ENCODE results near the gene DUOXA1.
A peak's percentile ranks its signal among the peaks of the same experiment; 100 is the strongest.

Gene DUOXA1

DNA sequence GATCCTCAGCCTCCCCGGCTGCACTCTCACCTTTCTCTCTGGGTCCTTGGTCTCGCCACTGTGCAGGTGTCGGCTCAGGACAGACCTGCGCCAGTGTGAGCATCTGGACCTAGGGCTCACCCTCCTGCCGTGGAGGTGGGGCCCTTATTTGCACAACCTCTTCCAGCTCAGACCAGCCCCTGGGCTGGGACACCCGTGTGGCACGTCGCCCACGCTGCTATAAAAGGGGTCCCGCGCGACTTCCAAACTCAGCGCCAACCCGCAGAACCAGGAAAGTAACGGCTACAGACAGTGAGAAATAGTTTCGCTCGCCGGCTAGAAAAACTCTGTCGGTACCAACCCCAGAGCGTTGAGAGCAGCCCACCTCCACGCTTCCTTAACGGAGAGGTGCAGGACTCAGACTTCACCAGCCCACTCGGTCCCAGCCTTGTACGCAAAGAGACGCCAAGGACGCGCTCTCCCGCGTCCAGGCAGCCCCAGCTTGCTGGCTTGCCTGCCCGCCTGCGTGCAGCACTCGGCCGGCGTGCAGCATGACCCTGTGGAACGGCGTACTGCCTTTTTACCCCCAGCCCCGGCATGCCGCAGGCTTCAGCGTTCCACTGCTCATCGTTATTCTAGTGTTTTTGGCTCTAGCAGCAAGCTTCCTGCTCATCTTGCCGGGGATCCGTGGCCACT lies 15.5 kb downstream of the DUOXA1 start, which contains the start of the genes DUOX2 and DUOXA2:
Gene DUOX2 (minus strand): TSS at position 97 of the 675 bp plus-strand sequence. CDS start 761 bp downstream, outside the sequence.
Gene DUOXA2 (plus strand): TSS at position 251 of the 675 bp plus-strand sequence. CDS start 280 bp downstream, at position 531.
- peak within 1 kb of the TSS in 4 of 7 experiments; percentile 15 to 55 (median 52) for H3K4me3 ChIP-seq (ENCODE audit: control insufficient read depth in 1 of 7, extremely low read depth in 1 of 7, insufficient read depth in 4 of 7, low read depth in 2 of 7, low read length in 6 of 7)
- H3K36me3 ChIP-seq (ENCODE audit: control insufficient read depth in 4 of 4, insufficient read depth in 4 of 4, low read length in 3 of 4), result no peaks in the 10 kb centered on the region
- H3K9me3 ChIP-seq (ENCODE audit: control extremely low read depth in 1 of 5, control insufficient read depth in 4 of 5, insufficient read depth in 2 of 5, low read depth in 1 of 5, low read length in 4 of 5), result no peaks in the 10 kb centered on the region
- 1% methylated on average over 39 of the region's 42 CpGs for WGBS (ENCODE audit: insufficient coverage)
- H3K27me3 ChIP-seq (replicated peaks in 2 of 5; ENCODE audit: control insufficient read depth in 4 of 5, insufficient read depth in 5 of 5, low read length in 4 of 5), result peaks cover 0 to 87% (median 58%) of the 10 kb centered on the region in 5 experiments
- no peak within 1 kb of the TSS for H3K27ac ChIP-seq (ENCODE audit: insufficient read depth in 1 of 2, low read depth in 1 of 2, low read length in 2 of 2, poor library complexity in 1 of 2, severe bottlenecking in 2 of 2)
- H3K4me1 ChIP-seq (ENCODE audit: control extremely low read depth in 1 of 4, control insufficient read depth in 4 of 4, insufficient read depth in 4 of 4, low read length in 3 of 4), result peaks cover 0 to 52% (median 29%) of the 10 kb centered on the region in 4 experiments
- DNase-seq, result peak in 2 of 3 donors; percentile 34 to 38
- ChIA-PET POLR2A (no interaction called here), CTCF (interaction anchor here (1.0 to 2.3 kb wide), 5 partner anchors 7 to 17 kb away, joined by 3 to 10 read pairs (median 5); no protein-coding TSS in a partner anchor)

DNA sequence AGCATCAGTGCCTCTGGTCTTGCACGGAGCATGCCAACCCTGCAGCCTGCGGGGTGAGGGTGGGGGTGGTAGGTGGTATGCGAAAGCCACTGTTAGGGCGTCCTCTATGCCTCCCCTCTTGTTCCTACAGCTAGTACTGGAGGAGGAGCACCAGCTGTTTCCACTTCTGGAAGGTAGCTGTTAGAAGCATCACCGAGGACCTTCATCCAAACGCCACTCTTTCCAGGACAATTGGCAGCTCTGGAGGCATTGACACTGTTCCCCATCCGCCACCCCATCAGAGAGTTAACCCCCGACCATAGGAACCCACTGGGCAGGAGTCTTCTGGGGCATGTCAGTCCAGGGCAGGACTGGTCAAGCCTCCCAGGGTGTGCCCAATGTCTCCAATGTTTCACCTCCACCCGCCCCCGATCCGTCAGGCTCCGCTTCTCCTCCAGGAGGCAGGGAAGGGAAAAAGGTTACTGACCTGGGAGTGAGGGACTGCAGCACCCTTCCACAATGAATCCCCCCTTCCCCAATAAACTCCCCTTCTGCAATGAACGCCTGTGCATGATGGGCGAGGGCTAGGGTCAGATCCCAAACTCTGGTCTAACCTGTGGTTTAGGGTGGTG lies 16.2 kb downstream of the DUOXA1 start:
- peaks cover 0 to 52% (median 29%) of the 10 kb centered on the region in 4 experiments for H3K4me1 ChIP-seq (ENCODE audit: control extremely low read depth in 1 of 4, control insufficient read depth in 4 of 4, insufficient read depth in 4 of 4, low read length in 3 of 4)
- ChIA-PET CTCF (interaction anchor here (0.7 to 2.3 kb wide), 4 partner anchors 8 to 145 kb away, joined by 3 to 10 read pairs (median 4); no protein-coding TSS in a partner anchor), POLR2A (no interaction called here)
- H3K9me3 ChIP-seq (ENCODE audit: control extremely low read depth in 1 of 5, control insufficient read depth in 4 of 5, insufficient read depth in 2 of 5, low read depth in 1 of 5, low read length in 4 of 5), result no peaks in the 10 kb centered on the region
- peaks cover 5 to 90% (median 62%) of the 10 kb centered on the region in 5 experiments for H3K27me3 ChIP-seq (replicated peaks in 2 of 5; ENCODE audit: control insufficient read depth in 4 of 5, insufficient read depth in 5 of 5, low read length in 4 of 5)
- 8% methylated on average over 6 of the region's 14 CpGs for WGBS (ENCODE audit: insufficient coverage)
- H3K36me3 ChIP-seq (ENCODE audit: control insufficient read depth in 4 of 4, insufficient read depth in 4 of 4, low read length in 3 of 4), result no peaks in the 10 kb centered on the region
- no peak overlapping the region for H3K27ac ChIP-seq (ENCODE audit: insufficient read depth in 1 of 2, low read depth in 1 of 2, low read length in 2 of 2, poor library complexity in 1 of 2, severe bottlenecking in 2 of 2)
- peak overlapping the region in 2 of 7 experiments; percentile 1 to 49 for H3K4me3 ChIP-seq (ENCODE audit: control insufficient read depth in 1 of 7, extremely low read depth in 1 of 7, insufficient read depth in 4 of 7, low read depth in 2 of 7, low read length in 6 of 7)
- DNase-seq, result peak in 1 of 3 donors; percentile 20

DNA sequence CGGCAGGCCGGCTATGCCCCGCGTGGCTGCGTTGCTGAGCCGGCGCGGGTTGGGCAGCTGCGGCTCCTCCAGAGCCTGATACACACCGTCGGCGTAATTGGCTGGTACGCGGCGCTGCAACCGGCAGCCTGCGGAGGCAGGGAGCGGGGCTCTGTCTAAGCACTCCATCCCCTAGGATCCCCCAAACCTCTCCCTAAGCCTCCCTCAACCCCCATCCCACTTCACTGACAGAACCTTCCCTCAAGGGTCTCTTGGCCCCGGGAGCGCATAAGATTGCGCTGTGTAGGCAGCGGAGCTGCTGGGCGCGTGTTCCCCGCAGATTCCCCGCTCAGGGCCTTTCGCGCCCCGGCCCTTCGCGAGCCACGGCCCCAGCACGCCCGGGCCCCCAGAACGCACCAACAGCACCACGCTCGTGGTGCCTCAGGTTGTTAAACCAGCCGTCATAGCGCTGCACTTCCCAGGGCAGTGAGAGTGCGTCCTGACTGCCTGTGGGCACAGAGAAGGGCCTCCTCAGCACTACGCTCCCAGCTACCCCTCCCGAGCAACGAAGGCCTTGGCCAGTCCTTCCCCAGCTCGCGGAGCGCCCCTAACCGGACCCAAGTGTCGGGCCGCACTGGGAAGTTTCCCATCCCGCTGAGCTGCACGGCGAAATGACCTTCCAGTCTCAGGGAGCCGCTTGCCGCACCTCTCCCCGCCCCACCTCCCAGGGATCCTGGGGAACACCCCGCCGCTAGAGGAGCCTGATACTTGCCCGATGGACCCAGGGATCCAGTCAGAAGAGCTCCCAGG lies 16.9 kb downstream of the DUOXA1 start:
- H3K27ac ChIP-seq (ENCODE audit: insufficient read depth in 1 of 2, low read depth in 1 of 2, low read length in 2 of 2, poor library complexity in 1 of 2, severe bottlenecking in 2 of 2), result no peak overlapping the region
- 3% methylated on average over 47 of the region's 58 CpGs for WGBS (ENCODE audit: insufficient coverage)
- DNase-seq, result peak in 2 of 3 donors; percentile 11 to 44
- peaks cover 5 to 94% (median 60%) of the 10 kb centered on the region in 5 experiments for H3K27me3 ChIP-seq (replicated peaks in 2 of 5; ENCODE audit: control insufficient read depth in 4 of 5, insufficient read depth in 5 of 5, low read length in 4 of 5)
- ChIA-PET CTCF (interaction anchor here (0.7 to 2.3 kb wide), 4 partner anchors 8 to 145 kb away, joined by 3 to 10 read pairs (median 4); no protein-coding TSS in a partner anchor), POLR2A (no interaction called here)
- H3K9me3 ChIP-seq (ENCODE audit: control extremely low read depth in 1 of 5, control insufficient read depth in 4 of 5, insufficient read depth in 2 of 5, low read depth in 1 of 5, low read length in 4 of 5), result no peaks in the 10 kb centered on the region
- H3K4me3 ChIP-seq (ENCODE audit: control insufficient read depth in 1 of 7, extremely low read depth in 1 of 7, insufficient read depth in 4 of 7, low read depth in 2 of 7, low read length in 6 of 7), result peak overlapping the region in 3 of 7 experiments; percentile 40 to 55 (median 49)
- no peaks in the 10 kb centered on the region for H3K36me3 ChIP-seq (ENCODE audit: control insufficient read depth in 4 of 4, insufficient read depth in 4 of 4, low read length in 3 of 4)
- H3K4me1 ChIP-seq (ENCODE audit: control extremely low read depth in 1 of 4, control insufficient read depth in 4 of 4, insufficient read depth in 4 of 4, low read length in 3 of 4), result peaks cover 0 to 50% (median 26%) of the 10 kb centered on the region in 4 experiments

DNA sequence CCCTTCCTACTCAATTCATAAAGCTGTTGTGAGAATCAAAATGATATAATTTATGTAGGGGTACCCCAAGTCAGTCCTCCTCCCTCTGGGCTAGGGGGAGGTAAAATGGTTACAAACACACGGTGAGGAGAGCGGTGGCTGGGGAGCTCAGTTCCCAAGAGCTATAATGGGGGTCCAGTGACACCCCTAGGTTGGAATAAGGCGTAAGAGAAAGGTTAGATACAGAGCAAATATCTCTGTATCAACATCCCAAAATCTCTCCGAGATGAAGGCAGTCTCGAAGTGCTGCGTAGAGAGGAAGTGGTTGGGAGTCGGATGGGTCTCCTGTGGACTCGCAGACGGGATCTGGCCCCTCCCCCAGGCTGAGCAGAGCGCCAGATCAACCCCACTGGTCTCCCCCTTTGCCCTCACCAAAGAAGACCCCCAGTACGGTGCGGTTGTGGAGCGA lies 17.5 kb downstream of the DUOXA1 start:
- peak in 1 of 3 donors; percentile 30 for DNase-seq
- ChIA-PET POLR2A (no interaction called here), CTCF (interaction anchor here (0.8 to 2.3 kb wide), 3 partner anchors 9 to 30 kb away, joined by 3 to 10 read pairs (median 4); no protein-coding TSS in a partner anchor)
- Histone ChIP-seq H3K36me3 (ENCODE audit: control insufficient read depth in 4 of 4, insufficient read depth in 4 of 4, low read length in 3 of 4) (no peaks in the 10 kb centered on the region), H3K27ac (ENCODE audit: insufficient read depth in 1 of 2, low read depth in 1 of 2, low read length in 2 of 2, poor library complexity in 1 of 2, severe bottlenecking in 2 of 2) (no peak overlapping the region), H3K4me1 (ENCODE audit: control extremely low read depth in 1 of 4, control insufficient read depth in 4 of 4, insufficient read depth in 4 of 4, low read length in 3 of 4) (peaks cover 0 to 45% (median 23%) of the 10 kb centered on the region in 4 experiments), H3K4me3 (ENCODE audit: control insufficient read depth in 1 of 7, extremely low read depth in 1 of 7, insufficient read depth in 4 of 7, low read depth in 2 of 7, low read length in 6 of 7) (peak overlapping the region in 3 of 7 experiments; percentile 40 to 55 (median 49)), H3K9me3 (ENCODE audit: control extremely low read depth in 1 of 5, control insufficient read depth in 4 of 5, insufficient read depth in 2 of 5, low read depth in 1 of 5, low read length in 4 of 5) (no peaks in the 10 kb centered on the region), H3K27me3 (replicated peaks in 2 of 5; ENCODE audit: control insufficient read depth in 4 of 5, insufficient read depth in 5 of 5, low read length in 4 of 5) (peaks cover 5 to 88% (median 55%) of the 10 kb centered on the region in 5 experiments)
- 0% methylated on average over 6 of the region's 13 CpGs for WGBS (ENCODE audit: insufficient coverage)

DNA sequence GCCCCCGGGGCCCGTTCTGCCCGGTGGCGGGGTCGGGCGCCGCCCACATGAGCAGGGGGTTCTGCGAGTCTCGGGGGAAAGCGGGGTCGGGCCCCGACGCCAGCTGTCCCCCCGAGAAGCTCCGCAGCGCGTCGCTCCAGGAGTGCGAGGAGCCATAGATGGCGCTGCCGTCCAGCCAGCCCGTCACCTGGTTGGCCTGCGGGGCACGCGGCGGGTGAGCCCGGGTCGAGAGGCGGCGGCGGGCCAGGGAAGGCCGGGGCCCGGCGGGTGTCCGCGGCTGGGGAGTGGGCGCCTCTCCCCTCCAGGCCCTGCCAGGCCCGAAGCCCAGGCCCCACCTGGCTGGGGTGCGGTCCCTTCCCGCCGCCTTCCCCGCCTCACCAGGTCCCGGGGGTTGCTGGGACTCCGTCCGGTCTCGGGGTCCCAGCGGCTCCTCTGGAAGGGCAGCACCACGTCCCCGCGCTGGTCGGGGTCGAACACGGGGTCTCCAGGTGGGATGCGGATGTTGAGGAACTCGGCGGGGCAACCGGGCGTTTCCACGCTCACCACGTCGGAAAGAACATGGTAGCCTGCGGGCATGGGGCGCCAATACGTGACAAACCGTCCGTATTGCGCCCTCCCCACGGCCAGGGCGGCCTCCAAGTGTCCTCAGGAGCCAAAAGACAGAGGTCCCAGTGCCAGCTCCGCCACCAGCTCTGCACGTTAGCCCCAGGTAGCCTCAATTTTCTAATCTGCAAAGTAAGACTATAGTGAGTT lies 18.1 kb downstream of the DUOXA1 start:
- no peak overlapping the region for H3K27ac ChIP-seq (ENCODE audit: insufficient read depth in 1 of 2, low read depth in 1 of 2, low read length in 2 of 2, poor library complexity in 1 of 2, severe bottlenecking in 2 of 2)
- peaks cover 5 to 85% (median 54%) of the 10 kb centered on the region in 5 experiments for H3K27me3 ChIP-seq (replicated peaks in 2 of 5; ENCODE audit: control insufficient read depth in 4 of 5, insufficient read depth in 5 of 5, low read length in 4 of 5)
- peaks cover 0 to 39% (median 20%) of the 10 kb centered on the region in 4 experiments for H3K4me1 ChIP-seq (ENCODE audit: control extremely low read depth in 1 of 4, control insufficient read depth in 4 of 4, insufficient read depth in 4 of 4, low read length in 3 of 4)
- DNase-seq, result no peak
- no peaks in the 10 kb centered on the region for H3K9me3 ChIP-seq (ENCODE audit: control extremely low read depth in 1 of 5, control insufficient read depth in 4 of 5, insufficient read depth in 2 of 5, low read depth in 1 of 5, low read length in 4 of 5)
- H3K36me3 ChIP-seq (ENCODE audit: control insufficient read depth in 4 of 4, insufficient read depth in 4 of 4, low read length in 3 of 4), result no peaks in the 10 kb centered on the region
- 8% methylated on average over 60 of the region's 71 CpGs for WGBS (ENCODE audit: insufficient coverage)
- ChIA-PET POLR2A (no interaction called here), CTCF (interaction anchor here (0.8 to 2.3 kb wide), 3 partner anchors 9 to 29 kb away, joined by 3 to 10 read pairs (median 4); no protein-coding TSS in a partner anchor)
- H3K4me3 ChIP-seq (ENCODE audit: control insufficient read depth in 1 of 7, extremely low read depth in 1 of 7, insufficient read depth in 4 of 7, low read depth in 2 of 7, low read length in 6 of 7), result peak overlapping the region in 1 of 7 experiments; percentile 55

DNA sequence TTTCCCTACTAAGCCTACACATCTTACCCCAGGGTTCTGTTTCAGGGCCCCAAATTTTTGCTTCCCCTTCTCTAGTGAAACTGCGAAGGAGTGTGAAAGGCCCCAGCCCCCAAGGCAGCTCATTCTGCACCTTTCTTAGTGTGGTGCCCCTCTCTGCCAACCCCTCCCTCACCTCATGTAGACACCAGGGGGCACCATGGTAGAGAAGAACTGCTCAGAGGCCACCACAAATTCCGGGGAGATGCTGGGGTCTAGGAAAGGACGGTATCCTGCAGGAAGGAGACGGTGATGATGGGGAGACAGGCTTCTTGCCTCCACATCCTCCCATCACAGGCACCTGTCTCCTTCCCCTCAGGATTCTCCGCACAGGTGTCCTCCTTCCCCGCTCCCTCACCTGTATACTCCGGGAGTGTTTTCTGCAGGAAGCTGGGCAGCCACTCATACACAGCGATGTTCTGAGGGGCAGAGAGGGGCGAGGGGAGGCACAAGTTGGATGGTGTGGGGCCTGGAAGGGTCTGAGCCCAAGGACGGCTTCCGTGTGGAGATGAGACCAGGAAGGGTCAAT lies 19.3 kb downstream of the DUOXA1 start:
- WGBS (ENCODE audit: insufficient coverage), result 33% methylated on average over 7 of the region's 11 CpGs

More for the DNA sequence above, 19.3 kb downstream of the DUOXA1 start:
- Histone ChIP-seq H3K4me3 (ENCODE audit: control insufficient read depth in 1 of 7, extremely low read depth in 1 of 7, insufficient read depth in 4 of 7, low read depth in 2 of 7, low read length in 6 of 7) (no peak overlapping the region), H3K9me3 (ENCODE audit: control extremely low read depth in 1 of 5, control insufficient read depth in 4 of 5, insufficient read depth in 2 of 5, low read depth in 1 of 5, low read length in 4 of 5) (no peaks in the 10 kb centered on the region), H3K4me1 (ENCODE audit: control extremely low read depth in 1 of 4, control insufficient read depth in 4 of 4, insufficient read depth in 4 of 4, low read length in 3 of 4) (peaks cover 0 to 33% (median 17%) of the 10 kb centered on the region in 4 experiments), H3K27me3 (replicated peaks in 2 of 5; ENCODE audit: control insufficient read depth in 4 of 5, insufficient read depth in 5 of 5, low read length in 4 of 5) (peaks cover 8 to 79% (median 42%) of the 10 kb centered on the region in 5 experiments), H3K36me3 (ENCODE audit: control insufficient read depth in 4 of 4, insufficient read depth in 4 of 4, low read length in 3 of 4) (no peaks in the 10 kb centered on the region), H3K27ac (ENCODE audit: insufficient read depth in 1 of 2, low read depth in 1 of 2, low read length in 2 of 2, poor library complexity in 1 of 2, severe bottlenecking in 2 of 2) (no peak overlapping the region)
- ChIA-PET CTCF (interaction anchor here (0.9 kb wide), 1 partner anchor 8 kb away, joined by 5 read pairs; no protein-coding TSS in a partner anchor), POLR2A (no interaction called here)
- DNase-seq, result peak in 1 of 3 donors; percentile 38
